Bone marrow (tissue), 2 donors: Measurements from ENCODE around the gene CGB2.
A peak's percentile ranks its signal among the peaks of the same experiment; 100 is the strongest.
"Not testable (repeated sequence)": the region's sequence is repeated elsewhere in the genome, so short reads cannot be mapped to it uniquely, and the experiment has no call there.

ENCODE experiments used
- DNase-seq, 2 donors: peaks; one replicate each; lab custom pipeline; 2025; lab: John Stamatoyannopoulos, UW

The CGB2 gene

GRCh38 chr19:49010453-49010852, 21.2 kb upstream of the CGB2 start:
- no peak for DNase-seq

GRCh38 chr19:49011194-49011593, 20.5 kb upstream of the CGB2 start:
- no peak for DNase-seq

GRCh38 chr19:49014123-49014869, 17.4 kb upstream of the CGB2 start:
- DNase-seq, result no peak

- no peak for DNase-seq
These were observed 16.8 kb upstream of the CGB2 start for GRCh38 chr19:49014870-49015255.

GRCh38 chr19:49016067-49016839, 15.4 kb upstream of the CGB2 start:
- no peak for DNase-seq

GRCh38 chr19:49017041-49017665, 14.5 kb upstream of the CGB2 start, which contains the start of gene LHB:
Gene LHB, minus strand, starts transcription at chr19:49017091. Its CDS starts 10 bp downstream, at chr19:49017081.
- no peak for DNase-seq

- peak; percentile 17 to 22 for DNase-seq
These were observed 13.9 kb upstream of the CGB2 start for GRCh38 chr19:49017666-49018351.

GRCh38 chr19:49018388-49019241, 13.1 kb upstream of the CGB2 start:
- not testable (repeated sequence) for DNase-seq

GRCh38 chr19:49019242-49019932, 12.3 kb upstream of the CGB2 start:
- DNase-seq, result peak in 1 of 2 donors; percentile 27

- DNase-seq, result no peak
These were observed 11.3 kb upstream of the CGB2 start for GRCh38 chr19:49020342-49020741.

- DNase-seq, result no peak
These were observed 10.5 kb upstream of the CGB2 start for GRCh38 chr19:49020931-49021895.

GRCh38 chr19:49022116-49022515, 9.6 kb upstream of the CGB2 start:
- DNase-seq, result no peak

GRCh38 chr19:49024233-49024632, 7.5 kb upstream of the CGB2 start, which contains the start of gene CGB3:
Gene CGB3, minus strand, starts transcription at chr19:49024333. Its CDS starts 362 bp downstream, at chr19:49023971.
- DNase-seq, result not testable (repeated sequence)

- not testable (repeated sequence) for DNase-seq
These were observed 6.6 kb upstream of the CGB2 start for GRCh38 chr19:49025088-49025487.

GRCh38 chr19:49025599-49025998, 6.1 kb upstream of the CGB2 start:
- DNase-seq, result not testable (repeated sequence)

GRCh38 chr19:49028686-49029085, 3.0 kb upstream of the CGB2 start:
- DNase-seq, result not testable (repeated sequence)

GRCh38 chr19:49029749-49030148, 1.9 kb upstream of the CGB2 start:
- DNase-seq, result not testable (repeated sequence)

GRCh38 chr19:49030323-49030722, 1.4 kb upstream of the CGB2 start:
- DNase-seq, result not testable (repeated sequence)

GRCh38 chr19:49036815-49037214, 5.1 kb downstream of the CGB2 start, which contains the start of gene CGB1:
Gene CGB1, minus strand, starts transcription at chr19:49036895. Its CDS starts 184 bp downstream, at chr19:49036711.
- not testable (repeated sequence) for DNase-seq
